Subcutaneous adipose tissue (tissue), 4 donors: ENCODE measurements around the gene ARL6IP6. TPM values are rescaled to one million over a fixed set of nuclear protein-coding genes. Genes with fewer than 3 reads are reported as not detected.

Source experiments
- total RNA-seq, 4 donors: library from RNA; depleted of rRNA; stranded (reverse); fragments of >200 nt; gene quantifications; one replicate each; pipeline ENCODE4 v1.1.0, GENCODE V29; 2016
- TF ChIP-seq, protein P1 (sequence below): fragments of 450-650 bp; IDR thresholded peaks from one replicate; pipeline ENCODE4 v1.5.1; 2016; ENCODE audit warnings: low read depth, mild to moderate bottlenecking, control low read depth, antibody characterized with exemption, moderate library complexity

The ARL6IP6 gene
- total RNA-seq, 4 donors from 2014 or later = 9.6 to 23.1 (median 16.2) TPM

DNA sequence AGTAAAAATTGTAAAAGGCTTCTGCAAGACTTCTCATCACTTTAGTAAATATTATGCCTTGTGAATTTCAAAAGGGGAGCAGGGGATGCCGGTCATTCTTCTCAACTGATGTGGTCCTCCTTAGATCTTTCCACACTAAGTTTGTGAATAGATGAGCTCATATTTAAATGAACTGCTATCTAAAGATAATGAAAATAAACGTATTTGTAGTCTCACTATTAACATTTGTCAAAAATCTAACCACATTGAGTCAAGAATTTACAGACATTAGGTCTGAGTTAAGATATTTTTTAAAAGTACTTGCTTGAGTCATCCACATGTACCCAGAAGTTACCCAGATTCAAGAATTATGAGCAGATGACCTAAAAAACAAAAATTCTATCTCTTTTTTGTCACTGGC lies 7.7 kb upstream of the ARL6IP6 start:
- TF ChIP-seq, protein P1, sequence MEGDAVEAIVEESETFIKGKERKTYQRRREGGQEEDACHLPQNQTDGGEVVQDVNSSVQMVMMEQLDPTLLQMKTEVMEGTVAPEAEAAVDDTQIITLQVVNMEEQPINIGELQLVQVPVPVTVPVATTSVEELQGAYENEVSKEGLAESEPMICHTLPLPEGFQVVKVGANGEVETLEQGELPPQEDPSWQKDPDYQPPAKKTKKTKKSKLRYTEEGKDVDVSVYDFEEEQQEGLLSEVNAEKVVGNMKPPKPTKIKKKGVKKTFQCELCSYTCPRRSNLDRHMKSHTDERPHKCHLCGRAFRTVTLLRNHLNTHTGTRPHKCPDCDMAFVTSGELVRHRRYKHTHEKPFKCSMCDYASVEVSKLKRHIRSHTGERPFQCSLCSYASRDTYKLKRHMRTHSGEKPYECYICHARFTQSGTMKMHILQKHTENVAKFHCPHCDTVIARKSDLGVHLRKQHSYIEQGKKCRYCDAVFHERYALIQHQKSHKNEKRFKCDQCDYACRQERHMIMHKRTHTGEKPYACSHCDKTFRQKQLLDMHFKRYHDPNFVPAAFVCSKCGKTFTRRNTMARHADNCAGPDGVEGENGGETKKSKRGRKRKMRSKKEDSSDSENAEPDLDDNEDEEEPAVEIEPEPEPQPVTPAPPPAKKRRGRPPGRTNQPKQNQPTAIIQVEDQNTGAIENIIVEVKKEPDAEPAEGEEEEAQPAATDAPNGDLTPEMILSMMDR = no peak

DNA sequence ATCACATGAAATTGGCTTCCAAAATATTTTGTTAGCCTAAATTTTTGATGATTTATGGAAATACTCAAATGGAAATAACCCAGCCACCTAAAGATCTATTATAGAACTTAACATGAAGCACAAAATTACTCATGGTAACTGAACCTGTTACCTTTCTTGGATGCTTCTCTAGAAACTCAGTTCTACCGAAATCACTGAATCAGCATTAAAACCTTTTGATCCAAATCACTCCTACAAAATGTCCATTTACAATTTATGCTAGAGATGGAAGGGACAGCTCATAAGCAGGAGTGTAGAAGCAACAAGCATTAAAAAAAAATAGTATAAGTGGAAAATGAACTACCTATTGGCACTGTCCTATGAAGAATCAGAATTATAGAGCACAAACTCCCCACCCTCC lies 3.3 kb upstream of the ARL6IP6 start:
- TF ChIP-seq, protein P1 = no peak

DNA sequence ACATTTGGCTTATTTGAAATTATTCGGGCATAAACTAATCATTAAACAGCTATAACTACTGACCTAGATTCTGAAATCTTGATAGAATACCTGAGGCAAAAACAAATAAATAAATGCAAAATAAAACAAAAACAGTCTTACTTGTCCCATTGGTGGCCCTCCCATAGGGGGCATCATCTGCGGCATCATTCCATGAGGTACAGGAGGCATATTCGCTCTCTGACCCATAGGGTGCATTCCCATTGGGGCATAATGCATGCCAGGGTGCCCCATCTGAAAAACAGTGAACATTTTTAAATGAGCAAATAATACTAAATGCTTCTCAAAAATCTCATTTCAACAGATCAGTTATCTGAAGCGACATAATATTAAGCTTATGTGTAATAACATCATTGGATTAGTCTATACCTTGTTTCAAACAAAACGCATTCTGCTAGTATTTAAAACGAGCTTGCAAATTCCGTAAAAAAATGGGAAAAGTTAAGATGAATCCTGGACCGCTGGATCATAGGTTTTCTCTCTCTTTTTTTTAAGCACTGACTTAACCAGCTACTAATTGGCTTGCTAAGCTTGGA lies 2.5 kb upstream of the ARL6IP6 start:
- TF ChIP-seq, protein P1 = no peak

DNA sequence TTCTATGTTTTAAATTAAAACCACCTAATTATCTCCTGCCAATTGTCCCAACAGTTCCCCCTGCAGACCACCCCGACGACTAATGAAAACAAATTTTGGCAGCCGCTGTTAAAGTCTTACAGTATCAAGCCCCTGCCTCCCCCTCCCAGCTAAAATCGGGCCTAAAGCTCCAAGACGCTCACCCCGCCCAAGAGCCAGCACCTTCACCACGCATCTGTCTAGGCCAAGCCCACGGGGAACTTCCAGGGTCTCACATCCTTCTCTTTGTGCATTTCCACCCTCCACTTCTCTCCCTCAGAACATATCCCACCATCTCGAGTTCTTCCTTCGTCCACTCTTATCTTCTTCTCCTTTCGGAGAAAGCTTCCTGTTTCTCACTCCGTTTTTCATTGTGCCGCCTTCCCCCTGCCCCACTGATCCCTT lies 1.6 kb upstream of the ARL6IP6 start:
- TF ChIP-seq, protein P1 = no peak

DNA sequence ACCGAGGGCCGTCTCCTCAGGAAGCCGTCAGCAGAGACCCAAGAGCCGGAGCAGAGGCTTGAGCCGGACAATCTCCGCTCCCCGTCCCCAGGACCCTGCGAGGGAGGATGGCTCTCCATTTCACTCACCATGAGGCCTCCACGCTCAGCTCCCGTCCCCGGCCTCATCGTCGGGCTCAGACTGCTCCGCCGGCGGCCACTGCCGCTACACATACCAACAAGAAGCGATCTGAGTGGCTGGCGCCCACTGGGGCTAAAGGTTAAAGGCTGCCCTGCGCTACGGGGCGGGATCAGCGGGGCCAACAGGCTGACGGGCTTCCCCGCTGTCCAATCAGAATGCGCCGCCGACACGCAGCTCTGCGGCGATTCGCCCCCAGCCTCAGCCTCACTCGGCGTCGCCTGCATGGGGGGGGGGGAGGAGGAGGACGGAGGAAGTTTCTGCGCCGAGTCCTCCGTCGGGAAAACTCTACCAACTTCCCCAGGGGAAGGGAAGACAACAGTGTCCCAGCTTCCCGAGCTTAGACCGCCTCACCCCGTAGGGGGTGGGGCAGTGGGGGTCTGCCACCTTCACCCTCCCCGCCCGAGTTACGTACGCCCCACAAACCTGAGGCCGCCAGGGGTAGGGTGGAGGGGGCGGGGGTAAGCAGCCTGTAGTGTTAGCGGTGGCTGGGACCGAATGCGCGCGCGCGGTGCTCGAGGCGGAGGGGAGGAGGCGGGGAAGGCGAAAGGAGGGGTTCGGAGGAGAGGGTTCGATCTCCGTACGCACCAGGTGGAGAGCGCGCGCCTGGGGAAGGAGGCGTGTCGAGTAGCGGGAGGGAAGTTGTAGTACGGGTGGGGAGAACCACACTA lies 968 bp upstream of the ARL6IP6 start, which contains the start of gene PRPF40A:
Gene PRPF40A, minus strand, starts transcription at position 234 of the 848 bp plus-strand sequence. Its CDS starts 22 bp downstream, at position 212.
- TF ChIP-seq, protein P1 = no peak

DNA sequence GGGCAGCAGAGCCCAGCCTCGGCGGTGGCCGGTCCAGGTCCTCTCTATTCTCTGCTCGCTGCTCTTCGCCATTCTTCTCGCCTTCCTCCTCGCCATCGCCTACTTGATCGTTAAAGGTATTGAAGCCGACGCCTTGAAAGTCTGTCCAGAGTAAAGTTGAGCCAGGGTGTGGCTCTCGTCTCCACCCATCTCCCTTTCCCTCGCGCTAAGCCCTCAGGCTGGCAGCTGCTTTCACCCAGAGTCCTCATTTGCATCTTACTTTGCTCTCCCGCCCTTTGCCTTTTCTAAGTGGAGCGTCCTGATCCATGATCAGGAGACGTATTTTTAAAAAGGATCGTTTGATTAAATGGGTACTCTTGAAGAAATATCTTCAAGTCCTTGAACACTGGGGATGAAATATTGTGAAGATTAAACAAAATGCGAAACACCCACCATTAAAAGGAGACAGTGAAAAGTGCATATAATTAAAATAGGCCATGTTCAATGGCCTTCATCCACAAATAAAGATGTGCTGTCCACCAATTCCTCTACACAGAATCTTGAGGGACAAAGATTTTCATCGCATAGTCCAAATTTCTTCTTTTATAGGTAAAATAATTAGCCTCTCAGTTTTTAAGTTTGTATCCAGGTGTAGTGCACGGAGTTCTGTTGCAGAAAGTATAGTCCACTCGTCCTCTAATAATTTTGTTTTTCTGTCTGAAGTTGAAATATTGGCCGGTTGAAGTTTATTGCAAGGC lies 657 bp downstream of the ARL6IP6 start:
- TF ChIP-seq, protein P1 = no peak

DNA sequence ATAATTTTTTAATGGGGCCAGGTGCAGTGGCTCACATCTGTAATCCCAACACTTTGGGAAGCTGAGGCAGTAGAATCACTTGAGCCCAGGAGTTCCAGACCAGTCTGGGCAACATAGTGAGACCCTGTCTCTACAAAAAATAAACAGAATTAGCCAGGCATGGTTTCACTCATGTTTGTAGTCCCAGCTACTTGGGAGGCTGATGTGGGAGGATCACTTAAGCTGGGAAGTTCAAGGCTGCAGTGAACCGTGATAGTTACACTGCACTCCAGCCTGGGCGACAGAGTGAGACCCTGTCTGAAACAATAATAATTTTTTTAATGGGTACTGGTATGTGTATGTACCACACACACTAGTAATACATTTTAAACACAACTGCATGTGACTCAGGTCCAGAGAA lies 2.4 kb downstream of the ARL6IP6 start:
- TF ChIP-seq, protein P1 = no peak
